GM13977 (cell line): Measurements from ENCODE around the gene RAI14.
"Not testable (repeated sequence)": the region's sequence is repeated elsewhere in the genome, so short reads cannot be mapped to it uniquely, and the experiment has no call there.

Experiments
- DNase-seq: peaks from one replicate; pipeline ENCODE4 v3.0.0; 2012; ENCODE audit warnings: low spot score
- in situ Hi-C: fragments of 300-500 bp; cut with MboI; formaldehyde crosslinking; loops from one replicate; pipeline ENCODE4 v1.12.0; 2022; ENCODE audit warnings: low sequenced_read_pairs, low pct_unique_long_range_greater_than_20kb, mixed read lengths, inconsistent platforms; ENCODE audit not compliant: unreplicated experiment
- TF ChIP-seq, protein P1 (sequence below): IDR thresholded peaks from 2 replicates; pipeline ENCODE4 v1.5.1; 2012; ENCODE audit warnings: mild to moderate bottlenecking, control low read depth; ENCODE audit not compliant: insufficient read depth; ENCODE audit errors: extremely low read depth, missing control alignments

RAI14 gene

DNA sequence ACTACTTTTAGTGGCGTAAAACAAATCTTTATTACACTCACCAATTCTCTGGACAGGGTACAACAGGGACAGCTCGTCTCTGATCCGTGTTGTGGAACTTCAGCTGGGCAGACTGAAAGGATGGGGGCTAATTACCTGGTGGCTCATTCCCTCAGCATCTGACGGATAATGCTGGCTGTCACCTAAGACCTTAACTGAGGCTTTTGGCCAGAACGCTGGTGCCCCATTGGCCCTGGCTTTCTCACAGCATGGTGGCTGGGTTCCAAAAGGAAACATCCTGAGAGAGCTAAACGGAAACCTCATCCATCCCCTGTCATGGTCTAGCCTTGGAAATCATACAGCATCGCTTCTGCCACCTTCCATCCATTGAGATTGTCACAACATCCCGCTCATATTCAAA lies 62.9 kb downstream of the RAI14 start:
- in situ Hi-C loops, result no loop called here
- no peak for DNase-seq
- TF ChIP-seq, protein P1, sequence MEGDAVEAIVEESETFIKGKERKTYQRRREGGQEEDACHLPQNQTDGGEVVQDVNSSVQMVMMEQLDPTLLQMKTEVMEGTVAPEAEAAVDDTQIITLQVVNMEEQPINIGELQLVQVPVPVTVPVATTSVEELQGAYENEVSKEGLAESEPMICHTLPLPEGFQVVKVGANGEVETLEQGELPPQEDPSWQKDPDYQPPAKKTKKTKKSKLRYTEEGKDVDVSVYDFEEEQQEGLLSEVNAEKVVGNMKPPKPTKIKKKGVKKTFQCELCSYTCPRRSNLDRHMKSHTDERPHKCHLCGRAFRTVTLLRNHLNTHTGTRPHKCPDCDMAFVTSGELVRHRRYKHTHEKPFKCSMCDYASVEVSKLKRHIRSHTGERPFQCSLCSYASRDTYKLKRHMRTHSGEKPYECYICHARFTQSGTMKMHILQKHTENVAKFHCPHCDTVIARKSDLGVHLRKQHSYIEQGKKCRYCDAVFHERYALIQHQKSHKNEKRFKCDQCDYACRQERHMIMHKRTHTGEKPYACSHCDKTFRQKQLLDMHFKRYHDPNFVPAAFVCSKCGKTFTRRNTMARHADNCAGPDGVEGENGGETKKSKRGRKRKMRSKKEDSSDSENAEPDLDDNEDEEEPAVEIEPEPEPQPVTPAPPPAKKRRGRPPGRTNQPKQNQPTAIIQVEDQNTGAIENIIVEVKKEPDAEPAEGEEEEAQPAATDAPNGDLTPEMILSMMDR, result no peak

DNA sequence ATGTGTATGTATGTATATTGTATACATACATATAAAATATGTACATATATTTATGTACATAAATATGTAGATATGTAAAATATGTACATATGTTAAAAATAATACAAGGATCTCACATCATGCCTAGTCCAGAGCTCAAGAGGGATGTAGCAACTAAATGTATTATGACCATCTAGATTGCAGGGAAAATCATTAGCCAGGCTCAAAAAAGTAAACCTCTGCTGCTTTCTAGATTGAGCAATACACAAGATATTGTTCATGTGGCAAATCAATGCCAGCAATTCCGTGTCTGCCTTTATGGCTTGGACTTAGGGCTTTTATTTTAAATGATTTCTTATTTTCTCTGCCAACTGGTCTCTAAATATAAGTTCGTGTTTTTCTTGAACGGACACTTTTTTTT lies 65.2 kb downstream of the RAI14 start:
- TF ChIP-seq, protein P1, result no peak
- DNase-seq, result no peak
- in situ Hi-C loops, result no loop called here

DNA sequence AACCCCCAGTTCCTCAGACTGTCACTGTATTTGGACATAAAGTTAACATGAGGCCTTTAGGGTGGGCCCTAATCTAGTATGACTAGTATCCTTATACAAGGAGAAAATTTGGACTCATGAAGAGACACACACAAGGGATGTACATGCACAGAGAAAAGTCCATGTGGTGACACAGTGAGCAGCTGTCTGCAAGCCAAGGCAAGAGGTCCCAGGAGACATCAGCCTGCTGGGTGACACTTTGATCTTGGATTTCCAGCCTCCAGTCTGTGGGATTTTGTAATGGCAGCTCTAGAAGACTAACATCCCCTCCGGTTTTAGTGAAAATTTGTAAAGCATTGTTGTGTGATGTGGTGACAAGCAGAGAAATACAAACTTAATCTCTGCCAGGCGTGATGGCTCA lies 66.1 kb downstream of the RAI14 start:
- in situ Hi-C loops, result no loop called here
- no peak for DNase-seq
- TF ChIP-seq, protein P1, result no peak

DNA sequence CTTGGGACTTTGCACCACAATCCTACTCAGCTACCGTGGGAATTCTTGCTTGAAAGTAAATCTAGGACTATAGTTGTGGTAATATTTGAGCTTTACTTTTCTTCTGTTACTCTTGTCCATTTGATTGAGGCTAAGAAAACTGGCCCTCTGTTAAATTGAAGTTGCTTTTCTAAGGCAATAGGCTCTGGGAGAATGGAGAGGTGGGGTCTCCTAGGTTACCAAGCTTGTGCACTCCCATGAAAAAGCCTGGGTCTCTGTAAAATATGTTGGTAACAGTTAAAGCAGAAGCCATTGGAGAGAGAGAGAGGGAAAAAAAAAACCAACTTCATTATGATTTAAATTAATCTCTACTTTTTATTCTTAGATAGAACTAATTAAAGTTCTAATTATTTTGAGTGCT lies 68.6 kb downstream of the RAI14 start:
- TF ChIP-seq, protein P1, result no peak
- DNase-seq, result no peak
- in situ Hi-C loops, result no loop called here

DNA sequence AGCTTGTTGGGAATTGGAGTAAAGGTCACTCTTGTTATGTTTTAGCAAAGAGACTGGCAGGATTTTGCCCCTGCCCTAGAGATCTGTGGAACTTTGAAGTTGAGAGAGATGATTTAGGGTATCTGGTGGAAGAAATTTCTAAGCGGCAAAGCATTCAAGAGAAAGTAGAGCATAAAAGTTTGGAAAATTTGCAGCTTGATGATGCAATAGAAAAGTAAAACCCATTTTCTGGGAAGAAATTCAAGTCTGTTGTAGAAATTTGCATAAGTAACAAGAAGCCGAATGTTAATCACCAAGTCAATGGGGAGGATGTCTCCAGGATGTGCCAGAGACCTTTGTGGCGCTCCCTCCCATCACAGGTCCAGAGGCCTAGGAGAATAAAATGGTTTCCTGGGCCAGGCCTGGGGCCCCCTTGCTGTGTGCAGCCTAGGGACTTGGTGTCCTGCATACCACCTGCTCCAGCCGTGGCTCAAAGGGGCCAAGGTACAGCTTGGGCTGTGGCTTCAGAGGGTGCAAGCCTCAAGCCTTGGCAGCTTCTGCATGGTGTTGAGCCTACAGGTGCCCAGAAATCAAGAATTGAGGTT lies 71.1 kb downstream of the RAI14 start:
- in situ Hi-C loops, result not testable (repeated sequence)

DNA sequence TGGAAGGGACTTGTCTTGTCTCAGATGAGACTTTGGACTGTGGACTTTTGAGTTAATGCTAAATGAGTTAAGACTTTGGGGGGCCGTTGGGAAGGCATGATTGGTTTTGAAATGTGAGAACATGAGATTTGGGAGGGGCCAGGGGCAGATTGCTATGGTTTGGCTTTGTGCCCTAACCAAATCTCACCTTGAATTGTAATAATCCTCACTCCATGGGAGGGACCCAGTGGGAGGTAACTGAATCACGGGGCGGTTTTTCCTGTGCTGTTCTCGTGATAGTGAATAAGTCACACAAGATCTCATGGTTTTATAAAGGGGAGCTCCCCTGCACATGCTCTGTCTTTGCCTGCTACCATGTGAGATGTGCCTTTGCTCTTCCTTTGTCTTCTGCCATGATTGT lies 72.1 kb downstream of the RAI14 start:
- in situ Hi-C loops, result no loop called here
- TF ChIP-seq, protein P1, result no peak

More for the DNA sequence above, 71.1 kb downstream of the RAI14 start:
- DNase-seq, result not testable (repeated sequence)

DNA sequence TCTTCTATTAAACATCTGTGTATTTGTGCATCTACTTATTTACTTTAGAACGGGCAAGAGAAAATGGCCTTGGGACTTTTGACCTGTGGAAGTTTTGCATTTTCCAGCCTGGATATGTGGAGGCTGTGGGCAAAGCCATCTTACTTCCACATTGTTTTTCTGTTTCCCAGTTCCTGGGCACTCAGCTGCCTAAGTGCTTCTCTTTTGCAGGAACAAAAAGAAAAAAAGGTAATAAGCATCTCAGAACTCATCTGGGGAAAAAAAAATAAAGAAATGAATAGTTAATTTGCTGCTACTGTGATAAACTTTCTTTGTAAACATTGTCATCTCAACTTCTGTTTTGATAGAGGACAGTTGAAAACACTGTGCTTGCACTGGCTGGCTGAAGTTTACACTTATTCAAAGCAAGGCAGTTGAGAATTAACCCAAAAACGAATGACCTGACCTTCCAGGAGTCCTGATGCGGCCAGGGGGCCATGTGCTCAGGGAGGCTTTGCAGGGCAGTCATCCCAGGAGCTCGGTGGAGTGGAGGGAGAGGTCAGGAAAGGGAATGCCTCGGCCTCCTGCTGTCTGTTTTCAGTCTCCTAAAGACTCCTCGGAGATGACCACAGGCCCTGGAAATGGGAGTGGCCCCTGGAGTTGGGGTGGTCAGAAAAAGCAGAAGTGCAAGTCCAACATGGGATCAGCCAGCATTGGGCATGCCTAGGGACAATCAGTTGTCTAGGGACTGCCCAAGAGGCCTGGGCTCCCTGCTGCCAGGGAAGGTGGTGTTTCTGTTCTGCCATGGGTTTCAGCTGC lies 75.5 kb downstream of the RAI14 start:
- no peak for DNase-seq
- in situ Hi-C loops, result no loop called here

More for the DNA sequence above, 72.1 kb downstream of the RAI14 start:
- no peak for DNase-seq

More for the DNA sequence above, 75.5 kb downstream of the RAI14 start:
- TF ChIP-seq, protein P1, result no peak
